A549 (cell line): ENCODE measurements around the gene ADCY3. TPM values are rescaled to one million over a fixed set of nuclear protein-coding genes. Genes with fewer than 3 reads are reported as not detected.

Experiments
- ATAC-seq, 2 experiments: fragments of 200-7000 bp in 1 of 2; fragments of >200 bp in 1 of 2; cut with Nextera tagmentation in 1 of 2; cut with Tn5 transposase in 1 of 2; 3 replicates each; pipeline versions ENCODE4 v1.8.0 to v1.9.1; 2018 to 2020; ENCODE audit warnings: mild to moderate bottlenecking in 1 of 2, moderate library complexity in 1 of 2
- CTCF ChIA-PET: fragments of 300-600 bp; sonication (Branson Sonifier 250); formaldehyde crosslinking; extraction: SDS; loops from one replicate; lab custom pipeline; 2021; ENCODE audit warnings: antibody characterized with exemption, inconsistent platforms; lab: Yijun Ruan, JAX
- POLR2A ChIA-PET: fragments of 350-600 bp; formaldehyde crosslinking; extraction: SDS; loops from one replicate; lab custom pipeline; 2021; ENCODE audit warnings: antibody characterized with exemption, inconsistent platforms; lab: Yijun Ruan, JAX
- DNase-seq, 2 experiments: peaks; one replicate each; pipeline versions ENCODE4 v3.0.0 to v3.0.0-alpha.2; 2011 to 2016; ENCODE audit warnings: low read depth in 1 of 2, low spot score in 1 of 2
- FAIRE-seq: peaks from 2 replicates; lab custom pipeline; 2011; peaks lifted over from hg19 to GRCh38; lab: Jason Lieb, UNC
- H3K27ac ChIP-seq, 2 experiments: fragments of >200 bp; sonication (Bioruptor Twin); formaldehyde crosslinking; 3 replicates each; pipeline ENCODE4 v1.5.1; 2016 to 2017
- H3K4me1 ChIP-seq: fragments of >200 bp; sonication (Bioruptor Twin); formaldehyde crosslinking; 3 replicates; pipeline ENCODE4 v1.6.1; 2016
- H3K4me2 ChIP-seq: fragments of >200 bp; sonication (Bioruptor Twin); formaldehyde crosslinking; 3 replicates; pipeline ENCODE4 v1.6.1; 2016
- H3K4me3 ChIP-seq: fragments of >200 bp; sonication (Bioruptor Twin); formaldehyde crosslinking; 3 replicates; pipeline ENCODE4 v1.5.1; 2016
- H3K9me3 ChIP-seq: fragments of >200 bp; sonication (Bioruptor Twin); formaldehyde crosslinking; 3 replicates; pipeline ENCODE4 v1.6.1; 2016
- CEBPB ChIP-seq, 2 experiments: fragments of >200 bp in 1 of 2; sonication (Bioruptor Twin) in 1 of 2; formaldehyde crosslinking in 1 of 2; IDR thresholded peaks; 2 replicates each; pipeline ENCODE4 v1.6.1; 2012 to 2016
- CHD2 ChIP-seq: fragments of 150-350 bp; IDR thresholded peaks from 2 replicates; pipeline ENCODE4 v1.6.1; 2014; ENCODE audit warnings: low read length; ENCODE audit not compliant: partially characterized antibody
- EP300 ChIP-seq, 2 experiments: fragments of >200 bp; sonication (Bioruptor Twin); formaldehyde crosslinking; IDR thresholded peaks; 2 replicates in 1 of 2; 3 replicates in 1 of 2; pipeline ENCODE4 v1.6.1; 2016 to 2017
- ESRRA ChIP-seq: fragments of 150-350 bp; IDR thresholded peaks from 2 replicates; pipeline ENCODE4 v1.6.1; 2014; ENCODE audit warnings: mild to moderate bottlenecking, low read length, borderline replicate concordance
- FOSB ChIP-seq: fragments of 250-450 bp; sonication (Bioruptor Pico); IDR thresholded peaks from 2 replicates; pipeline ENCODE4 v1.5.0; 2020; ENCODE audit warnings: mild to moderate bottlenecking, moderate library complexity
- FOSL2 ChIP-seq, 2 experiments: fragments of 450-650 bp in 1 of 2; fragments of >200 bp in 1 of 2; sonication (Bioruptor Twin) in 1 of 2; formaldehyde crosslinking; IDR thresholded peaks; 2 replicates each; pipeline versions ENCODE4 v1.5.0 to v1.6.1; 2016 to 2020; ENCODE audit warnings: mild to moderate bottlenecking in 1 of 2, moderate library complexity in 1 of 2
- FOXS1 ChIP-seq: fragments of 250-450 bp; sonication (Bioruptor Pico); IDR thresholded peaks from 2 replicates; pipeline ENCODE4 v1.5.0; 2020; ENCODE audit warnings: mild to moderate bottlenecking, moderate library complexity
- HOXB13 ChIP-seq: fragments of 250-450 bp; sonication (Bioruptor Pico); IDR thresholded peaks from 2 replicates; pipeline ENCODE4 v1.5.0; 2020; ENCODE audit warnings: low read depth, mild to moderate bottlenecking, moderate library complexity
- NFE2L2 ChIP-seq: fragments of 150-350 bp; conservative IDR thresholded peaks from 2 replicates; pipeline ENCODE4 v1.6.1; 2014; ENCODE audit warnings: low read length
- RAD21 ChIP-seq, 2 experiments: fragments of >200 bp in 1 of 2; sonication (Bioruptor Twin) in 1 of 2; formaldehyde crosslinking in 1 of 2; IDR thresholded peaks in 1 of 2; conservative IDR thresholded peaks in 1 of 2; 2 replicates in 1 of 2; 3 replicates in 1 of 2; pipeline ENCODE4 v1.6.1; 2012 to 2018; ENCODE audit warnings: inconsistent platforms in 1 of 2
- SREBF2 ChIP-seq: fragments of 450-650 bp; IDR thresholded peaks from 2 replicates; pipeline ENCODE4 v1.6.1; 2014; ENCODE audit warnings: mild to moderate bottlenecking, moderate library complexity
- TFCP2L1 ChIP-seq: fragments of 250-450 bp; sonication (Bioruptor Pico); IDR thresholded peaks from 2 replicates; pipeline ENCODE4 v1.5.0; 2021; ENCODE audit warnings: mild to moderate bottlenecking
- ZFP36 ChIP-seq: fragments of 450-650 bp; IDR thresholded peaks from 2 replicates; pipeline ENCODE4 v1.6.1; 2014; ENCODE audit warnings: borderline replicate concordance; ENCODE audit not compliant: partially characterized antibody
- WGBS: methylation state at CpG from one replicate; pipeline ENCODE4 v1.1.6; 2017; ENCODE audit errors: missing lambda C conversion rate; 5-methylcytosine and 5-hydroxymethylcytosine counted together
- polyA plus RNA-seq, 4 experiments: library from polyadenylated mRNA; depleted of rRNA in 3 of 4; stranded (reverse); fragments of >200 nt; fragmentation: RNase III in 1 of 4; extraction: RNeasy Plus Mini Kit Qiagen cat#74134 plus additional on column Dnase treatment in 1 of 4; gene quantifications; 2 replicates in 3 of 4; 3 replicates in 1 of 4; pipeline ENCODE4 v1.2.3, GENCODE V29; 2011 to 2017
- TF ChIP-seq, protein P1 (sequence below): fragments of 200-600 bp; sonication (generic); IDR thresholded peaks from 2 replicates; pipeline ENCODE4 v1.6.1; 2016; ENCODE audit warnings: antibody characterized with exemption, mild to moderate bottlenecking, moderate library complexity
- TF ChIP-seq, protein P2 (sequence below): IDR thresholded peaks from 2 replicates; pipeline ENCODE4 v1.6.1; 2012; ENCODE audit warnings: low read depth, borderline replicate concordance
- TF ChIP-seq, protein P3 (sequence below): fragments of 450-650 bp; IDR thresholded peaks from 2 replicates; pipeline ENCODE4 v1.6.1; 2014; ENCODE audit warnings: antibody characterized with exemption
- TF ChIP-seq, protein P4 (sequence below): fragments of 150-350 bp; IDR thresholded peaks from 2 replicates; pipeline ENCODE4 v1.6.1; 2014; ENCODE audit warnings: low read depth, mild to moderate bottlenecking, low read length

ADCY3 gene
- polyA plus RNA-seq, 2 of the 4 experiments (the other 2 are of a cell fraction), result 37.4 to 65.4 TPM

DNA sequence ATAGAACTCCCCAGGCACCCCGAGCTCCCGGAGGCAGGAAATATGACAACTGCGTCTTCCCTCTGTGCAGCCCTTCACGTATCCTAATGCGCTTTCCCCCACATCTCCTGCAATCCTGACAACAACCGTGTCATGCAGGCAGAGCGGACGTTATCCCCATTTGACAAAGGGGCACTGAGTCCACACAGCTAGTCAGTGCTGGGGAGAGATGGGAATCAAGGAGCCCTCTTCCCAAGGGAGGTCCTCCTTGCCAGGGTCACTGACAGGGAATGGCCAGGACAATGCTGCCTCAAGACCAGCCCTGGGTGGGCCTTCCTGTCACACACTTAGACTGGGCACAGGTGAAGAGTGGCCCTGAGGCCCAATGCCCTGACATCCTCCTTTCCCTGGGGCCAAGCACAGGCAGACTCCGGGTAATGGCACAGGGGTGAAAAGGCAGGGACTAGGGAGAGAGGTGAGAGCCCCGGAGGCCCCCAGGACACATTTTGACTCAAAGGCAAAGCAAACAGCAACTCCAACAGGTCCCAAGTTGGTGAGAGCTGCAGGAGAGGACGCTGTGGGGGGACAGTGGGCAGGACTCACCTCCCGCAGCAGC is 2.2 kb downstream of the ADCY3 start:
- Histone ChIP-seq H3K4me1 (peaks cover 13% of the 10 kb centered on the region; the same call in 2 of the 3 replicates), H3K4me3 (no peak overlapping the region), H3K27ac (no peak overlapping the region), H3K4me2 (no peak overlapping the region), H3K9me3 (no peaks in the 10 kb centered on the region)
- ATAC-seq, result no peak
- no peak for FAIRE-seq
- ChIA-PET CTCF (interaction anchor here (0.9 to 1.2 kb wide), 2 partner anchors 90 to 278 kb away, joined by 3 read pairs; no protein-coding TSS in a partner anchor), POLR2A (no interaction called here)
- no peak for TF ChIP-seq FOSL2 (IDR thresholded peaks at IDR 0.05)
- no peak for TF ChIP-seq FOSL2 (CRISPR knock-in tag; IDR thresholded peaks at IDR 0.05)
- TF ChIP-seq FOXS1, result no peak
- TF ChIP-seq CEBPB (IDR thresholded peaks at IDR 0.05), result no peak
- no peak for TF ChIP-seq EP300 (IDR thresholded peaks at IDR 0.05)
- TF ChIP-seq, protein P1, sequence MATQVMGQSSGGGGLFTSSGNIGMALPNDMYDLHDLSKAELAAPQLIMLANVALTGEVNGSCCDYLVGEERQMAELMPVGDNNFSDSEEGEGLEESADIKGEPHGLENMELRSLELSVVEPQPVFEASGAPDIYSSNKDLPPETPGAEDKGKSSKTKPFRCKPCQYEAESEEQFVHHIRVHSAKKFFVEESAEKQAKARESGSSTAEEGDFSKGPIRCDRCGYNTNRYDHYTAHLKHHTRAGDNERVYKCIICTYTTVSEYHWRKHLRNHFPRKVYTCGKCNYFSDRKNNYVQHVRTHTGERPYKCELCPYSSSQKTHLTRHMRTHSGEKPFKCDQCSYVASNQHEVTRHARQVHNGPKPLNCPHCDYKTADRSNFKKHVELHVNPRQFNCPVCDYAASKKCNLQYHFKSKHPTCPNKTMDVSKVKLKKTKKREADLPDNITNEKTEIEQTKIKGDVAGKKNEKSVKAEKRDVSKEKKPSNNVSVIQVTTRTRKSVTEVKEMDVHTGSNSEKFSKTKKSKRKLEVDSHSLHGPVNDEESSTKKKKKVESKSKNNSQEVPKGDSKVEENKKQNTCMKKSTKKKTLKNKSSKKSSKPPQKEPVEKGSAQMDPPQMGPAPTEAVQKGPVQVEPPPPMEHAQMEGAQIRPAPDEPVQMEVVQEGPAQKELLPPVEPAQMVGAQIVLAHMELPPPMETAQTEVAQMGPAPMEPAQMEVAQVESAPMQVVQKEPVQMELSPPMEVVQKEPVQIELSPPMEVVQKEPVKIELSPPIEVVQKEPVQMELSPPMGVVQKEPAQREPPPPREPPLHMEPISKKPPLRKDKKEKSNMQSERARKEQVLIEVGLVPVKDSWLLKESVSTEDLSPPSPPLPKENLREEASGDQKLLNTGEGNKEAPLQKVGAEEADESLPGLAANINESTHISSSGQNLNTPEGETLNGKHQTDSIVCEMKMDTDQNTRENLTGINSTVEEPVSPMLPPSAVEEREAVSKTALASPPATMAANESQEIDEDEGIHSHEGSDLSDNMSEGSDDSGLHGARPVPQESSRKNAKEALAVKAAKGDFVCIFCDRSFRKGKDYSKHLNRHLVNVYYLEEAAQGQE, result no peak
- no peak for TF ChIP-seq HOXB13
- TF ChIP-seq ESRRA, result no peak
- TF ChIP-seq, protein P2, sequence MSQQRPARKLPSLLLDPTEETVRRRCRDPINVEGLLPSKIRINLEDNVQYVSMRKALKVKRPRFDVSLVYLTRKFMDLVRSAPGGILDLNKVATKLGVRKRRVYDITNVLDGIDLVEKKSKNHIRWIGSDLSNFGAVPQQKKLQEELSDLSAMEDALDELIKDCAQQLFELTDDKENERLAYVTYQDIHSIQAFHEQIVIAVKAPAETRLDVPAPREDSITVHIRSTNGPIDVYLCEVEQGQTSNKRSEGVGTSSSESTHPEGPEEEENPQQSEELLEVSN, result no peak
- no peak for TF ChIP-seq SREBF2
- no peak for TF ChIP-seq TFCP2L1 (CRISPR knock-in tag)
- no peak for TF ChIP-seq RAD21 (conservative IDR thresholded peaks at IDR 0.05 in 1 of 2, IDR thresholded peaks at IDR 0.05 in 1 of 2)
- WGBS, result 97% methylated on average over 12 of the region's 12 CpGs
- no peak for DNase-seq

DNA sequence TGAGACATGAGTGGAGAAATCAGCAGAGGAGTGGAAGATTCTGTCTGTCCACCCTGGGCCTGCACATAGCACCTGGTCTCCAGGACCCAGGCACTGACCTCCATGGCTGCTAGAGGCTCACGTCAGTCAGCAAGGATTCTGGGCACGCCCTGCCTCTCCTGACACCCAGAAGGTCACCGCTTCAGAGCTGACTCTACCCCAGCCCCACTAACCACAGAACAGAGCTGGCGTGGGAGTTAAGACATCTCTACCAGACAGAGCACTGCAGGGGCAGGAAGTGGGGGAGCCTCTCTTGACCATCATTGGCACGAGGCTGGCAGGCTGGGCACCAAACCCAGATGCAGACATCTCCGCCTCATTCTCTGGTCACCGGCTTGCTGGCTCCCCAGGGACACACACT is 3.0 kb downstream of the ADCY3 start:
- WGBS, result 94% methylated on average over 7 of the region's 7 CpGs
- TF ChIP-seq TFCP2L1 (CRISPR knock-in tag) (no peak), ZFP36 (no peak), FOSB (CRISPR knock-in tag) (no peak), EP300 (IDR thresholded peaks at IDR 0.05) (no peak), NFE2L2 (no peak), CHD2 (no peak)
- TF ChIP-seq, protein P3, sequence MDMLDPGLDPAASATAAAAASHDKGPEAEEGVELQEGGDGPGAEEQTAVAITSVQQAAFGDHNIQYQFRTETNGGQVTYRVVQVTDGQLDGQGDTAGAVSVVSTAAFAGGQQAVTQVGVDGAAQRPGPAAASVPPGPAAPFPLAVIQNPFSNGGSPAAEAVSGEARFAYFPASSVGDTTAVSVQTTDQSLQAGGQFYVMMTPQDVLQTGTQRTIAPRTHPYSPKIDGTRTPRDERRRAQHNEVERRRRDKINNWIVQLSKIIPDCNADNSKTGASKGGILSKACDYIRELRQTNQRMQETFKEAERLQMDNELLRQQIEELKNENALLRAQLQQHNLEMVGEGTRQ, result no peak
- TF ChIP-seq, protein P4, sequence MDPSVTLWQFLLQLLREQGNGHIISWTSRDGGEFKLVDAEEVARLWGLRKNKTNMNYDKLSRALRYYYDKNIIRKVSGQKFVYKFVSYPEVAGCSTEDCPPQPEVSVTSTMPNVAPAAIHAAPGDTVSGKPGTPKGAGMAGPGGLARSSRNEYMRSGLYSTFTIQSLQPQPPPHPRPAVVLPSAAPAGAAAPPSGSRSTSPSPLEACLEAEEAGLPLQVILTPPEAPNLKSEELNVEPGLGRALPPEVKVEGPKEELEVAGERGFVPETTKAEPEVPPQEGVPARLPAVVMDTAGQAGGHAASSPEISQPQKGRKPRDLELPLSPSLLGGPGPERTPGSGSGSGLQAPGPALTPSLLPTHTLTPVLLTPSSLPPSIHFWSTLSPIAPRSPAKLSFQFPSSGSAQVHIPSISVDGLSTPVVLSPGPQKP, result no peak
- peaks cover 13% of the 10 kb centered on the region; the same call in 2 of the 3 replicates for H3K4me1 ChIP-seq
- FAIRE-seq (no peak), ATAC-seq (no peak), DNase-seq (no peak)
- no peak overlapping the region for H3K27ac ChIP-seq
- H3K4me3 ChIP-seq, result no peak overlapping the region
- H3K4me2 ChIP-seq, result no peak overlapping the region
- POLR2A ChIA-PET, result no interaction called here
- H3K9me3 ChIP-seq, result no peaks in the 10 kb centered on the region
- CTCF ChIA-PET, result interaction anchor here (0.6 to 2.0 kb wide), 2 partner anchors 90 to 326 kb away, joined by 3 to 6 read pairs; no protein-coding TSS in a partner anchor
